GM21619 (cell line): Measurements from ENCODE around the gene LMAN2L.
"Not testable (repeated sequence)": the region's sequence is repeated elsewhere in the genome, so short reads cannot be mapped to it uniquely, and the experiment has no call there.

Experiments
- ATAC-seq: cut with Tn5 transposase; IDR thresholded peaks from one replicate; pipeline ENCODE4 v1.9.1; 2021; ENCODE audit not compliant: unreplicated experiment

LMAN2L gene

DNA sequence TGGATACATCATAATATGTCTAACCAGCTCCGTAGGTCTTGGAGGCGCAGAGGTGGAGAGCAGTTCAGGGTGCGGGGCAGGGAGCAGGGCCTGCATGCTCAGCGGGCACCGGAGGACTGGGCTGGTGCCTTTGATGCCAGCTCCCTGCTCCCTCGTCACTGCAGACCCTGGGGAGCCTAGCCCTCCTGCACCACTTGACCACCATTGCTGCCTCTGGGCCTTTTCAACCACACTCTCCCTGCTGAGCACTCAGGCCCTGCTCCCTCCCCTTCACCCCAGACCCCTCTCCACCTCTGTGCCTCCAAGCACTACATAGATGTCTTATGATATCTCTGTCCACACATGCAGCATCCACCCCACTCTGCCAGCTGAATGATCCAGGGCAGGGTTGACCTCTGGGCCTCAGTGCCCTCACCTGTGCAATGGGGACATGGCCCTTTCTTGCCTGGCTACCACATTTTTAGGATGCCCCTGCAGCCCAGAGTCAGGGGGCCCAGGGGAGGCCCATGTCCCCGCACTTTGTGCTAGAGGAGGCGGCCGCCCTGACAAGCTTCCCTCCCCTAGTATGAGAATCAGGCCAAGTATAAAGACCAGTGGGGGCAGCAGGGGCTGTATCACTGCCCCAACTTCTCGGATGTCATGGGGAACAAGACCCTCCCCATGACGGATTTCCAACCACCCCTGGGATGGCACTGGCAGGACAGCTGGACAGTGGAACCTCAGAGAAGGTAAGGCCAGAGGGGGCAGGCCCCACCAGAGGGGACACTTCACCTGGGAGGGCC, 51.0 kb downstream of the LMAN2L start:
- no peak for ATAC-seq

DNA sequence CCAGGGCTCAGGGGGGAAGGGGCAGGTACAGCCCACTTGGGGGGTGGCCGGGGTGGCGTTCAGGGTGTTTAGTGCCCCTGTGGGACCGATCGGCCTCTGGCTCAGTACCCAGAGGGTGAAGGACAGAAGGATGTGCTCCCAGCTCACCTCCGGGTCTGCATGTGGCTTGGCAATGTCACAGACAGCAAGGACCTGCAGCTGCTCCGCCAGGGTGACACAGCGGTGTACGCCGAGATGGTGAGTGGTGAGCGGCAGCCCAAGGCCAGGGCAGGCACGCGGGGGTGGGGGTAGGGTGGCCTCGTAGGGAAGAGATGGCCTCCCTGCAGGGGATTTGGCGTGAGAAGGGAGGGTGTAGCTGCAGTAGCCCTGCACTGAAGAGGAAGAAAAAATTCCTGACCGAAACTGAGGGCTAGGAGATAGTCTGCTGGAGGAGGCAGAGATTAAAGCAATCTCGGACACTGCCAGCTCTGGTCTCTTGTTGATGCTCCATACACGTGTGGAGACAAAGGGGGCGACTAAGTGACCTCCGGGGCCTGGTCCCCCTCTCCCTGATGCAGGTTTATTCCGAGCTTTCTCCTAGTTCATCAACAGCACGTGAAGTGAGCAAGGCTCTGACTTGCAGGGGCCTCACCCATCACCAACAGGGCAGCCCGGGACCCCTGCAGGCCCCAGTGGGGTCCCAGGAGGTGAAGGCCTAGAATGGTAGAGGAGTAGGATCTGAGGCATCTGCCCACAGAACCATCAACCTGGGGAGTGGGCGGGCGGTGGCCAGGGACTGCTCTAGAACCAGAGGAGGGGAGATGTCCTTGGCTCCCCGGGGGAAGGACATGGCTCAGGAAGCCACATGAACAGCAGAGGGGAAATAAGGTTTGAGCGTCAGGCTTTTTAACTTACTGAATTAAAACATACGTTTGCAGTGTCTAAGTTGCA, 51.9 kb downstream of the LMAN2L start:
- ATAC-seq: no peak

DNA sequence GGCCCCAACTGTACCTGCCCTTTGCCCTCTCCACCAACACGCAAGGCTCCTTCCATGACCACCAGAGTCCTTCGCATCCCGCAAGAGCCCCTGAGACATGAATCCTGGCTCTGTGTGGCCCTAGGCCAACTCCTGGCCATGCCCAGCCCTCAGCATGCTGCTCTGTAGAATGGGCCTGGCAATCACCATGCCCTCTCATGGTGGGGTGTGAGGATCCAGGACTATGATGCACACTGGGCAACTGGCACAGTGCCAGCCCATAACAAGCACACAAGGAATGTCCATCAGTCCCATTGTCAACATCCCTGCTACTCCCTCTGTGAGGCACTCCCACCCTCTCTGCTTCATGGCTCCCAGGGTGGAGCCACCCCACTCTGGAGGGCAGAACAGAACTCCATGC, 52.6 kb downstream of the LMAN2L start:
- no peak for ATAC-seq

DNA sequence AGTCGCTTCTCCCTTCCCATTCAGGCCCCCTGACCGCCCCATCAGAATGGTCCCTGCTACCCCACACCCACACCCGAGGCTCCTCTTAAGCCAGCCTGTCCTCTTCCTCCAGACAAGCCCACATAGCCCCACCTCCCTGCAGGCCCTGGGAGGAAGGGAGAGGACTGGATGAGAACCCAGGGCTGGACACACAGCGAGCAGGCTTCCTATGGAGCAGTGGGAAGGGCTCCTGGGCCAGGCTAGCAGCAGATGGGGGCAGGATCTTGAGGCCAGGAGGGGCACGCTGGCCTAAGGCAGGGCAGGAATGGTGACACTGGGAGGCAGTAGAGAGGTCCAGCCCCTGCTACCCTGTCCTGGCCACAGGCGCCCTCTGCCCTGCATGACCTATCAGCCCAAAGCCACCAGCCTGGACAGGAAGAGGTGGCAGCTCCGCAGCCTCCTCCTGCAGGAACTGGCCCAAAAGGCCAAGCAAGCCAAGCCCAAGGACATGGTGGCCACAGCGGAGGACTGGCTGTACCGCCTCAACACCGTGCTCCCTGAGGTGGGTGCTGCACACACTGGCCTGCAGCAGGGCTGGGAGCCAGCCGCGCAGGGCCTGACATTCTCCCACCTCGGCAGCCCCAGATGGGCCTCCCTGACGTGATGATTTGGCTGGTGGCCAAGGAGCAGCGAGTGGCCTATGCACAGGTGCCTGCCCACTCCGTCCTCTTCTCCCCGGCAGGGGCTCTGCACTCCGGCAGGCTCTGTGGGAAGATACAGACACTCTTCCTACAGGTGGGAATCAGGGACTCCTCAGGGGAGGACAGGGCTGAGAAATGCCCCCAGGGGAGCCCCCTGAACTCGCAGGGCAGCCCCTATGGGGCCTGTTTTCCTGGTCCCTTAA, 54.0 kb downstream of the LMAN2L start:
- no peak for ATAC-seq

DNA sequence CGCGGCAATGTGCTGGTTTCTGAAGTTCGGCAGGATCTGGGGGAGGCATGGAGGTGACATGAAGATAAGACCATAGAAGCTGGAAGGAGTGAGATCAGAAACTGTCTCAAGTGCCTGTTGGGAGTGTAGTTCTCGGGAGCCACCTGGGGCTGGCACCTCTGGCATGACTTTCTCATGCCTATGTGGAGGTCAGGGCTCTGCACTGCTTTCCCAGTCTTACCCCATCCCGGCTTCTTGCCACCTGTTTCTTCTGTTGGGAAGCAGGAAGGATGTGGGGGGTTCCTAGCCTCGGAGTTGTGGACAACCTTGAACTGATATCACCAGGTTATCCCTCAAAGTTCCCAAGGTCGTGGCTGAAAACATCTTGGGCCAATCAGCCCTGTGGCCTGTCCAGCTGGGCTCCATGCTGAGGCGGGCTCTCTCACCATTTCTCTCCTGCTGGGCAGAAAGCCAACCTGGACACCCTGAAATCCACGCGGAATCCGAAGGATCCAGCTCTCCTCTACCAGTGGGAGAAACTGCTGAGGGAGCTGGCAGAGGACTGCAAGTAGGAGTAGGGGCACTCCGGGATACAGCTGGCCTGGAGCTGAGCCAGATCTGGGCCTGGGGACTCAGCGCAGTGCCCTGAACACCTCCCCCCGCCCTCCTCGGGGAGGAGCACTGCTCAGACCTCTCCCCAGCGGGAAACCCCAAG, 54.8 kb downstream of the LMAN2L start:
- no peak for ATAC-seq

DNA sequence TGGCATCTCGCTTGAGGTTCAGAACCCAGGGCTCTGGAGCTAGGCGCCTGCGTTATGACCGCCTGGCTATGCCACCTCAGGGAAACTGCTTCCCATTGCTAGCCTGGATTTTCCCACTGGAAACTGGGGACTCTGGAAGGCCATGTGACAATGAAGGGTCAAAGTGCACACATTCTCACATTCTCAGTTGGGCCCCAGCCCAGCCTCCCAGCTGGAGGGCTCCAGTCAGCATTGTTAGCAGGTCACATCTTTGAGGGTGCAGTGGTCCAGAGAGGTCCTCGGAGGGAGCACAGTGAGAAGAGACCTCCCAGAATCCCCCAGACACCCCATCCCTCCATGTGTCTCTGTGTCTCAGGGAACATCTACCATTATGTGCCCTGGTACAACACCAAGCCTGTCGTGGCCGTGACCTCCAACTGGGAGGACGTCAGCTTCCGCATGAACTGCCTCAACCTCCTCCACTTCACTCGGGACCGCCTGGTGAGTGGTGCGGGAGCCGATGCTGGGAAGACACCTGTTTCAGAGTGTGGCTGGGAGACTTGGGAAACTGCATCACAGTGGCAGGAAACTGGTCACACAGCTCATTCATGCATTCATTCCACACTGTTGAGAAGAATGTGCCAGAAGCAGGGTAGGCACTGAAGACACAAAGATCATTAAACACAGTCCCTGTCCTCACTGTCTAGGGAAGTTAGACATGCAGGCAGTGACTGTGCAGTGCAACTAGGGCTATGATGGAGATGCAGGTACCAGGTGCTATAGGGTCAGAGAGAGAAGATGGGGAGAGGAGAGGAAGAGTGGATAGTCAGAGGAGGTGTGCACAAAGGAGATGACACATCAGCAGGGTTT, 55.7 kb downstream of the LMAN2L start:
- no peak for ATAC-seq

DNA sequence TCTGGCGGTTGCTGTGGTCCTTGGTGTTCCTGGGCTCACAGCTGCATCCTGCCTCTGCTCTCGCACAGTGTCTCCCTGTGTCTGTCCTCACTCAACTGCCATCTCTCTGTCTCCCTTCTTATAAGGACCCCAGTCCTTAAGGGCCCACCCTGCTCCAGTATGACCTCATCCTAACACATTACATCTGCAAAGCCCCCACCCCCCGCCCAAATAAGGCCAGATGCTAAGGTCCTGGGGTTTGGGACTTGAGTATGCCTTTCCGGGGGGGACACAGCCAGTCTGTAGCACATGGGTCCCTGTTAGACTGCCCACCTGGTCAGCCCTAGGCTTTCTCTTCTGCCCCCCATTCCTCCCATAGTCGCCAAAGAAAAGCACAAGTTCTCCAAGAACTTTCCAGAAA, 56.6 kb downstream of the LMAN2L start:
- ATAC-seq: no peak

DNA sequence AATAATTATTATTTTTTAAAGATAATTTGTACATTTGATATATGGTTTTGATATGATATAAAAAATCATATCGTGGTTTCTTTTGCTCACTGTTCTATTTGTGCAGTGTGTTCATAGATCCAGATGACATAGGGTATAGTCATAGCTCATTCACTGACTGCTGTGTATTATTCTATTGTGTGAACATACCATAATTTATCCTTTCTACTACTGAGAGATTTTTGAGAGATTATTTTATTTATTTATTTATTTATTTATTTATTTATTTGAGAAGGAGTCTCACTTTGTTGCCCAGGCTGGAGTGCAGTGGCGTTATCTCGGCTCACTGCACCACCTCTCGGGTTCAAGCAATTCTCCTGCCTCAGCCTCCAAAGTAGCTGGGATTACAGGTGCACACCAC, 58.3 kb downstream of the LMAN2L start:
- no peak for ATAC-seq

DNA sequence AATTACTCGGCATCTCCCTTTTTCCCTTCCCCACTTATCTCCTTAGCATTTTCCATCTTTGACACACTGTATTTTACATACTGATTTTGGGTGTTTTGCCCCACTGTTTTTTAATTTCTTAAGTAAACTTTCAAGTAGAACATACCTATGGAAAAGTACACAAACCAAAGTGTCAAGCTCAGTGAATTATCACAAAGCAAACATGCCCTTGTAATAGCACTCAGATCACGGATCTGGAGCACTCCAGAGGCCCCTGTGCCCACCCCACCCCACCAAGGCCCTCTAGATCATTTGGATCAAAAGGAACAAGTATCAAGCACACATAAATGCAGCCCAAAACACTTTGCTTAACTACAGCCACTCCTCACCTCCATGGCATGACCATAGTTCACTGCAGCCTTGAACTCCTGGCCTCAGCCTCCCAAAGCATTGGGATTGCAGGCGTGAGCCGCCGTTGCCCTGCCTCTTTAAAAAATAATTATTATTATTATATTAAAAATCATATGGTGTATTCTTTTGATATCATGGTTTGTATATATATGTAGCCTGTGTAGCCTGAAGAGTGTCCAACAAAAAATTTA, 59.2 kb downstream of the LMAN2L start:
- ATAC-seq: no peak

DNA sequence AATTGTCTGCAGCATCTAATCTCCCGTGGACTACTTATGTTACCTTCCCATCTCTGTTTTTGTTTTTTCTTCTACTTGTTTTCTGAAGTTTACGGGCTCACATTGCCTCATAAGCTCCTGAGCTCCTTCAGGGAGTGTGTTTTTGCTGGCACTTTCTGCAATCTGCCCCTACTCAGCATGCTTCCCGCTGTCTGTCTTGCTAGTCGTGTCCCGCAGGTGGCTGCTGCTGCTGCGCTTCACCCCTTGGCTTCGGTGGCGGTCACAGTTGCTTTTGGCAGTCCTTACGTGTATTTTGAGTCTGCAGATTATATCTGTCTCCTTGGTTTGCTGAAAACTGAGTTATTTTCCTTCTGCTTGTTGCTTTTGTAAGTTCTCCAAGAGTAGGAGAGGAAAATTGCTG, 60.0 kb downstream of the LMAN2L start:
- ATAC-seq: no peak

DNA sequence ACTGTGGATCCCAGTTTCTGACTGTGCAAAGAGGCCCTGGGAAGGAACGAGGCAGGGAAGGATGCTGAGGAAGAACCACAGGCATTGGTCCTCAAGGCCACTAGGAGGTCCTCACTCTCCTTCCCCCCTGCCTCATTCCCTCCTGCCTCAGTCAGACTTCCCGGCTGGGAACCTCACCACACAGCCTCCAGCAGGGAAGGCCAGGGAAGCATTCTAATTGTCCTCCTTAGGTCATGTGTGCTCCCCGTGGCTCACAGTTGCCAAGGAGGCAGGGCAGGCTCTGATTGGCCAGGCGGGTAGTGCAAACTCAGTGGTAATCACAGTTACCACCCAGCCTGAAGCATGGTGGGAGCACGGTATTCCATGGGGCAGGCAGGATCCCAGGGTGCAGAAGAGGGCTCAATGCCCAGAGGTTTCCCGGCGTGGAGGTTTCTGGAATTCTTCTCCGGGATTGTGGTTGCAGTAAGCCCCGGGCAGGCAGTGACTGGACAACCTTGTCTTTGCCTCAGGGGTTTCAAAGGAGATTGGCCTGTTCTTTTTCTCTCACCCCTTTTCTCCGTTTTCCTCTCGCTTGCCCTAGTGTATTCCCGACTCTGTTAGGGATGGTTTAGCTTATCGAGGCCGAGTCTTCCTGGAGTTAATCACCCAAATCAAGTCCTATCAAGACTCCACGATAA, 70.2 kb downstream of the LMAN2L start:
- ATAC-seq: no peak

DNA sequence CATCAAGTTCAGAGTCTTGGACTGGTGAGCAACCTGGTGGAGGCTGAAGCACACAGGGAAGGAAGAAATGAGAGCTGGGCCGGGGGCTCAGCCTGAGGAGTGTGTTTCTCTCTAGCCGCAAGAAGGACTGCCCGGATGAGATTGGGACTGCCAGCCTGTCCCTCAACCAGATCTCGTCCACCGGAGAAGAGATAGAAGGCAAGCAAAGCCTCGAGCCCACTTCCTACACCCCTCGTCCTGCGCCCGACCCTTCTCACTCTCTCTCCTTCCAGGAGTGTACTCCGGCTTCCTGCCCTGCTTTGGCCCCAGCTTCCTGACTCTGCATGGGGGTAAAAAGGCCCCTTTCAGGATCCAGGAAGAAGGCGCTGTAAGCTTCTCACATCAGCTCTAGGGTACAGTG, 71.1 kb downstream of the LMAN2L start:
- no peak for ATAC-seq

DNA sequence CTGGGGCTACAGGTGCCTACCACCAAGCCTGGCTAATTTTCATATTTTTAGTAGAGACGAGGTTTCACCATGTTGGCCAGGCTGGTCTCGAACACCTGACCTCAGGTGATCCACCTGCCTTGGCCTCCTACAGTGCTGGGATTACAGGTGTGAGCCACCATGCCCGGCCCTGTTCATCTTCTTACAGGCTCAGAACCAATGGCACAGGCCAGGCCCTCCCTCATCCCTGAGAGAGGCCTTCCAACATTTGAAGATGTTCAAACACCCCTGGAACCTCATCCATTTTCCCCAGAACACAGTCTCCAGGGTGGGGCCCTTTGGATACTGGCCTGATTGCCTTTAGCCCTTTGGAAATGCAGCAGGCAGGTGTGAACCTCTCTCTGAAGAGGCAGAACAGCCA, 74.1 kb downstream of the LMAN2L start:
- not testable (repeated sequence) for ATAC-seq

DNA sequence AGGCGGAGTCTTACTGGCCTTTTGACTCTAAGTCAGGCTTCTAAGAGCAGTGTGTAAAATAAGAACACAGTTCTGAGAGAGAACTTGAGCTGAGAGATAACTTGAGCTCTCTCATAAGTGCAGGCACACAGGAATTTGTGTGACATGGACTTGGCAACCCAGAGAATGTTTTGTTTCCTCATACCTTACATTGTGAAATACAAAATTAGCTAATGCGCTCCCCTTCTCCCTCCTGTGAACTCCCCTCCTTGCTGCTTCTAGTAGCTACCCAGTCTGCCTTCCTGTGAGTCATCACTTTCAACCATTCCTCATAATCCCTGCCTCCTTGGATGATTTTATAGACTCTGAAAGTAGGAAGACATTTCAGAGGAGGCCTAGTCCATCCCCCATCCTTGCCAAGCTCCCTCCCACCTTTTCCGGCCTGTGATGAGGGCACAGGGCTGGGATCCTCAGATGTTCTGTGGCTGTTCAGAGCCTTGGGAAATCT, 74.7 kb downstream of the LMAN2L start:
- ATAC-seq: no peak

DNA sequence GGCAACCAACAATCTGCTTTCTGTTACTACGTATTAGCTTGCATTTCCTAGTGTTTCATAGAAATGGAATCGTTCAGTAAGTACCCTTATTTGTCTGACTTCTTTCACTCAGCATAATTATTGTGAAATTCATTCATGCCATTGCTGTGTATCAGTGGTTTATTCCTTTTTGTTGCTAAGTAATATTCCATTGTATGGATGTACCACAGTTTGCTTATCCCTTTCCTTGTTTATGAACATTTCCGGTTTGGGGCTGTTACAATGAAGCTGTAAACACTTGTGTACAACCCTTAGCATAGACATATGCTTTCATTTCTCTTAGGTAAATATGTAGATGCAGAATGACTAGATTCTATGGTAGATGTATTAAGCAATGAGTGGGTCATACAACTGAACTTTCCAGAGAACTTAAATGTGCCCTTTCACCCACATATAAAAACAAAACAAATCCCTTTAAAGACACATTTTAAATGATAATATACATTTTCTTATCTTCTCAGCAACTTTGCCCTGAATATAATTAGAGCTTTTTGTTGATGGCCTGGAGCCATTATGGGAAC, 75.4 kb downstream of the LMAN2L start:
- ATAC-seq: no peak

DNA sequence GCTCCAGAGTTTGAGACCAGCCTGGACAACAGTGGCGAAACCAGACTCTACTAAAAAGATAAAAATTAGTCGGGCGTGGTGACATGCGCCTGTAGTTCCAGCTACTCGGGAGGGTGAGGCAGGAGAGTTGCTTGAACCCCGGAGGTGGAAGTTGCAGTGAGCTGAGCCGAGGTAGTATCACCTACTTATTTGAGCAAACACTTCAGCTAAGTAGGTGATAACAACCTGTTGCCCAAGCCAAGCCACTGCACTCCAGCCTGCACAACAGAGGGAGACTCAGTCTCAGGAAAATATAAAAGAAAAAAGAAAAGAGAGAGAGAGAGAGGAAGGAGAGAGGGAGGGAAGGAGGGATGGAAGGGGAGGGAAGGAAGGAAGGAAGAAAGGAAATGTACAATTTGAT, 76.0 kb downstream of the LMAN2L start:
- no peak for ATAC-seq

DNA sequence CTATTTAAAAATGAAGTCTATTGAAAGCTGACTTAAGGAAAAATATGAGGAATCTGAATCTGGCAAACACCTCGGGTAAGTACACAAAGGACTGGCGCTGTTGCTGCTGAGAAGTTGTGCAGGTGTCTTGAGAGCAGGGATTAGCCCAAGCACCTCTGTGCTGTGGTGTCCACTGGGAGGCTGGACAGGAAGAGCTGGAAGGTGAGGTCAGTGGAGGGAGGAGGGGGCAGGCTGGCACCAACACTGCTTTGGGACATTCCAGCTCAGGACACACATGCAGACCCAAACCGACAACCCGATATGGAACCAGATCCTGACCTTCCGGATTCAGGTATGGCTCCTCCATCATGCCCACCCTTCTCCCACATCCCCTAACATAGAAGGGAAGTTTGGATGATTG, 76.7 kb downstream of the LMAN2L start:
- no peak for ATAC-seq

DNA sequence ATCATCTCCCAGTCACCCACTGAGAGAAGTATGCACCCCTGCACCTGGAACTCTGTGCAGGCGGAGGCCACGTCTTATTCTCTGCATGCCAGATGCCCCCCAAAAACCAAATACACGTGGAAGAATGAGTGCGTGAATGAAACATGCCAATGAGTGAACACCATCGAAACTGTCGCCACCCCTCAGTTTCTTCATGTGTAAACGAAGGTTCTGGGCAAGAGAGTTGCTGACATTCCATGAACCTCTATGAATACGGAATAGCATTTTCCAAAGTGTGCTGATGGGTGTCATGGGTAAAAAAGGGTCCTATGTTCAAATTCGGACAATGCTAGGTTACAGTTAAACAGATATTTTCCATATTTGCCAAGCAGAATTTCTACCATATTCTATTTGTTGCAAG, 77.5 kb downstream of the LMAN2L start:
- ATAC-seq: no peak
